HG03457 (cell line): ENCODE results near the gene PIK3C2B.

Experiments used
- ATAC-seq: cut with Tn5 transposase; IDR thresholded peaks from one replicate; pipeline ENCODE4 v1.9.1; 2021; ENCODE audit warnings: moderate number of reproducible peaks; ENCODE audit not compliant: unreplicated experiment

Gene PIK3C2B

GRCh38 chr1:204461331-204462228 lies 33.0 kb downstream of the PIK3C2B start:
- ATAC-seq = no peak

- no peak for ATAC-seq
These were observed 34.3 kb downstream of the PIK3C2B start for GRCh38 chr1:204460346-204460745.

GRCh38 chr1:204459706-204460105 lies 34.9 kb downstream of the PIK3C2B start:
- no peak for ATAC-seq

- ATAC-seq = no peak
These were observed 36.9 kb downstream of the PIK3C2B start for GRCh38 chr1:204457666-204458065.

GRCh38 chr1:204456826-204457442 lies 37.7 kb downstream of the PIK3C2B start:
- ATAC-seq = no peak

- no peak for ATAC-seq
These were observed 38.8 kb downstream of the PIK3C2B start for GRCh38 chr1:204455831-204456145.

- ATAC-seq = no peak
These were observed 39.4 kb downstream of the PIK3C2B start for GRCh38 chr1:204455063-204455830.

- no peak for ATAC-seq
These were observed 40.1 kb downstream of the PIK3C2B start for GRCh38 chr1:204454476-204454875.

- ATAC-seq = peak; percentile 52
These were observed 41.3 kb downstream of the PIK3C2B start for GRCh38 chr1:204453141-204453772.

- no peak for ATAC-seq
These were observed 43.1 kb downstream of the PIK3C2B start for GRCh38 chr1:204451352-204452124.

GRCh38 chr1:204450461-204451257 lies 43.9 kb downstream of the PIK3C2B start:
- no peak for ATAC-seq

- no peak for ATAC-seq
These were observed 44.8 kb downstream of the PIK3C2B start for GRCh38 chr1:204449678-204450280.

GRCh38 chr1:204448991-204449677 lies 45.5 kb downstream of the PIK3C2B start:
- ATAC-seq = no peak

GRCh38 chr1:204448344-204448964 lies 46.2 kb downstream of the PIK3C2B start:
- ATAC-seq = no peak

GRCh38 chr1:204447736-204448135 lies 46.9 kb downstream of the PIK3C2B start:
- no peak for ATAC-seq

- no peak for ATAC-seq
These were observed 47.4 kb downstream of the PIK3C2B start for GRCh38 chr1:204447190-204447589.

GRCh38 chr1:204446413-204447111 lies 48.0 kb downstream of the PIK3C2B start:
- peak; percentile 53 for ATAC-seq
